SK-N-SH treated with all-trans-retinoic acid at 6 μM for 48 hours (cell line): ENCODE measurements around the gene PTBP1.
A peak's percentile ranks its signal among the peaks of the same experiment; 100 is the strongest.

Experiments
- ATAC-seq: fragments of 200-7000 bp; cut with Tn5 transposase; 3 replicates; pipeline ENCODE4 v1.9.1; 2020; ENCODE audit warnings: mild to moderate bottlenecking, moderate library complexity
- ARNTL ChIP-seq: fragments of 450-650 bp; formaldehyde crosslinking; IDR thresholded peaks from 2 replicates; pipeline ENCODE4 v1.5.0; 2020; ENCODE audit warnings: low read depth, mild to moderate bottlenecking, moderate library complexity, borderline replicate concordance
- BACH2 ChIP-seq: fragments of 250-450 bp; sonication (Bioruptor Pico); IDR thresholded peaks from 2 replicates; pipeline ENCODE4 v1.9.0; 2021; ENCODE audit warnings: mild to moderate bottlenecking, borderline replicate concordance
- CSDC2 ChIP-seq: fragments of 250-450 bp; sonication (Bioruptor Pico); IDR thresholded peaks from 2 replicates; pipeline ENCODE4 v1.5.0; 2020; ENCODE audit warnings: mild to moderate bottlenecking, moderate library complexity
- CSRNP3 ChIP-seq: fragments of 250-450 bp; sonication (Bioruptor Pico); IDR thresholded peaks from 2 replicates; pipeline ENCODE4 v1.5.1; 2021; ENCODE audit warnings: mild to moderate bottlenecking, moderate library complexity
- ESRRG ChIP-seq: fragments of 250-450 bp; sonication (Bioruptor Pico); IDR thresholded peaks from 2 replicates; pipeline ENCODE4 v1.6.1; 2021; ENCODE audit warnings: mild to moderate bottlenecking
- ISL1 ChIP-seq: fragments of 250-450 bp; sonication (Bioruptor Pico); IDR thresholded peaks from 2 replicates; pipeline ENCODE4 v2.1.2; 2022; ENCODE audit warnings: mild to moderate bottlenecking, moderate library complexity
- OSR1 ChIP-seq: fragments of 250-450 bp; sonication (Bioruptor Pico); IDR thresholded peaks from 2 replicates; pipeline ENCODE4 v1.8.0; 2022; ENCODE audit warnings: moderate library complexity, mild to moderate bottlenecking, inconsistent platforms
- PATZ1 ChIP-seq: fragments of 250-450 bp; sonication (Bioruptor Pico); IDR thresholded peaks from 2 replicates; pipeline ENCODE4 v1.8.0; 2020; ENCODE audit warnings: mild to moderate bottlenecking, moderate library complexity, borderline replicate concordance
- PPARA ChIP-seq: fragments of 250-450 bp; sonication (Bioruptor Pico); IDR thresholded peaks from 2 replicates; pipeline ENCODE4 v1.5.0; 2020; ENCODE audit warnings: mild to moderate bottlenecking, borderline replicate concordance
- RARB ChIP-seq: fragments of 250-450 bp; sonication (Bioruptor Pico); IDR thresholded peaks from 2 replicates; pipeline ENCODE4 v1.8.0; 2021; ENCODE audit warnings: mild to moderate bottlenecking, moderate library complexity
- TOX ChIP-seq: fragments of 250-450 bp; sonication (Bioruptor Pico); IDR thresholded peaks from 2 replicates; pipeline ENCODE4 v1.8.0; 2021; ENCODE audit warnings: mild to moderate bottlenecking, moderate library complexity, borderline replicate concordance
- TSHZ2 ChIP-seq: fragments of 250-450 bp; sonication (Bioruptor Pico); IDR thresholded peaks from 2 replicates; pipeline ENCODE4 v1.5.0; 2020; ENCODE audit warnings: mild to moderate bottlenecking, moderate library complexity
- ZC3H10 ChIP-seq: fragments of 250-450 bp; sonication (Bioruptor Pico); IDR thresholded peaks from 2 replicates; pipeline ENCODE4 v1.5.1; 2021; ENCODE audit warnings: mild to moderate bottlenecking, moderate library complexity
- ZFP3 ChIP-seq: fragments of 250-450 bp; sonication (Bioruptor Pico); IDR thresholded peaks from 2 replicates; pipeline ENCODE4 v1.5.0; 2020; ENCODE audit warnings: mild to moderate bottlenecking, moderate library complexity
- ZFP30 ChIP-seq: fragments of 450-650 bp; formaldehyde crosslinking; IDR thresholded peaks from 2 replicates; pipeline ENCODE4 v1.5.0; 2022; ENCODE audit warnings: mild to moderate bottlenecking, moderate library complexity
- ZNF565 ChIP-seq: fragments of 450-650 bp; formaldehyde crosslinking; conservative IDR thresholded peaks from 2 replicates; pipeline ENCODE4 v1.5.0; 2020; ENCODE audit warnings: low read depth, mild to moderate bottlenecking, moderate library complexity
- ZNF70 ChIP-seq: fragments of 450-650 bp; formaldehyde crosslinking; IDR thresholded peaks from 2 replicates; pipeline ENCODE4 v1.5.0; 2020; ENCODE audit warnings: mild to moderate bottlenecking, moderate library complexity
- ZNF8 ChIP-seq: fragments of 450-650 bp; formaldehyde crosslinking; IDR thresholded peaks from 2 replicates; pipeline ENCODE4 v1.5.0; 2020; ENCODE audit warnings: mild to moderate bottlenecking, moderate library complexity

Gene PTBP1

GRCh38 chr19:756821-757688 is 40.2 kb upstream of the PTBP1 start:
- TF ChIP-seq ARNTL (CRISPR knock-in tag): no peak
- no peak for TF ChIP-seq ISL1 (CRISPR knock-in tag)
- no peak for TF ChIP-seq OSR1
- TF ChIP-seq ZNF565: no peak
- TF ChIP-seq BACH2: no peak
- no peak for TF ChIP-seq ZFP3 (CRISPR knock-in tag)
- TF ChIP-seq PATZ1 (CRISPR knock-in tag): no peak
- no peak for TF ChIP-seq ESRRG (CRISPR knock-in tag)
- no peak for TF ChIP-seq ZFP30 (CRISPR knock-in tag)
- TF ChIP-seq TOX (CRISPR knock-in tag): no peak
- no peak for TF ChIP-seq ZNF8 (CRISPR knock-in tag)
- no peak for TF ChIP-seq CSRNP3 (CRISPR knock-in tag)
- no peak for TF ChIP-seq ZNF70 (CRISPR knock-in tag)
- TF ChIP-seq PPARA (CRISPR knock-in tag): no peak
- no peak for TF ChIP-seq TSHZ2 (CRISPR knock-in tag)
- no peak for TF ChIP-seq ZC3H10 (CRISPR knock-in tag)
- no peak for ATAC-seq

- TF ChIP-seq ARNTL (CRISPR knock-in tag): no peak
- TF ChIP-seq PPARA (CRISPR knock-in tag): no peak
- no peak for TF ChIP-seq ZNF70 (CRISPR knock-in tag)
- TF ChIP-seq RARB (CRISPR knock-in tag): no peak
- no peak for TF ChIP-seq ZC3H10 (CRISPR knock-in tag)
- no peak for TF ChIP-seq ZNF565
- TF ChIP-seq CSDC2 (CRISPR knock-in tag): no peak
These were observed 39.2 kb upstream of the PTBP1 start for GRCh38 chr19:757811-758668.

GRCh38 chr19:763181-763580 is 34.1 kb upstream of the PTBP1 start:
- no peak for ATAC-seq
- no peak for TF ChIP-seq ZC3H10 (CRISPR knock-in tag)
- no peak for TF ChIP-seq TOX (CRISPR knock-in tag)
- peak; percentile 98 for TF ChIP-seq ZNF70 (CRISPR knock-in tag)
- no peak for TF ChIP-seq ZFP30 (CRISPR knock-in tag)
- TF ChIP-seq ZFP3 (CRISPR knock-in tag): no peak
- TF ChIP-seq PPARA (CRISPR knock-in tag): no peak
- TF ChIP-seq TSHZ2 (CRISPR knock-in tag): no peak
- TF ChIP-seq, all 23 proteins: peak for 1

More at GRCh38 chr19:757811-758668, 39.2 kb upstream of the PTBP1 start:
- ATAC-seq: no peak
